ENCODE results near the gene TYW5.
"Not testable (repeated sequence)": the region's sequence is repeated elsewhere in the genome, so short reads cannot be mapped to it uniquely, and the experiment has no call there.

The TYW5 gene

GRCh38 chr2:199912553-199913114 lies 42.7 kb downstream of the TYW5 start:
- not testable (repeated sequence) for DNase-seq

GRCh38 chr2:199911877-199912161 lies 43.5 kb downstream of the TYW5 start:
- no peak for DNase-seq

DNA sequence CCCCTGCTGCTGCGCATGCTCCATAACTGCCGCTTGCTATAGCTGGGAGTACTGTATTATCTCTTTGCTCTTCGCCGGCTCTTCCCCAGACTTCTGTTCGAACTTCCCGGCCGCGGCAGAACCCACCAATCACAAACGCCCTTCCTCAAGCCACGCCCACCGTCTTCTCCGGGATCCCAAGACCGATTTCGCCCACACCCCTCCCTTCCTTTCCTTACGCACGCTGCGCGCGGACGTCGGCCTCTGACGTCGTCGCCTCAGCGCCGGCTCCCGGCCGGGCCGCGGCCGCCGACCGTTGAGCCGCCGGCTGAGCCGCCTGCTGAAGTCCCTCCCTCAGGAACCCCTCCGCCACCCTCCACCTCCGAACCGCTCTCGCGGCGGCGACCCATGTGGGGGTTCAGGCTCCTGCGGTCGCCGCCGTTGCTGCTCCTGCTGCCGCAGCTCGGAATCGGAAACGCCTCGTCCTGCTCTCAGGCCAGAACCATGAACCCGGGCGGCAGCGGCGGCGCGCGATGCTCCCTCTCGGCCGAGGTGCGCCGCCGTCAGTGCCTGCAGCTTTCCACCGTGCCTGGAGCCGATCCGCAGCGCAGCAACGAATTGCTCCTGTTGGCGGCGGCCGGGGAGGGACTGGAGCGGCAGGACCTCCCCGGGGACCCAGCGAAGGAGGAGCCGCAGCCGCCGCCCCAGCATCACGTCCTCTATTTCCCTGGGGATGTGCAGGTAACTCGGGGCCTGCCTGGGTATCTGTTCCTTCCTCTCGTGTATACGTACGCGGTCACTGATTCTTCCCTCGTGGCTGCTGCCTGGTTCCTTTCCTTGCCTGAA lies 44.0 kb downstream of the TYW5 start, which contains the start of gene C2orf69:
C2orf69 (plus strand) TSS at position 242 of the 825 bp plus-strand sequence; CDS start at position 388, 146 bp downstream.
- peak; percentile 97 for DNase-seq

DNA sequence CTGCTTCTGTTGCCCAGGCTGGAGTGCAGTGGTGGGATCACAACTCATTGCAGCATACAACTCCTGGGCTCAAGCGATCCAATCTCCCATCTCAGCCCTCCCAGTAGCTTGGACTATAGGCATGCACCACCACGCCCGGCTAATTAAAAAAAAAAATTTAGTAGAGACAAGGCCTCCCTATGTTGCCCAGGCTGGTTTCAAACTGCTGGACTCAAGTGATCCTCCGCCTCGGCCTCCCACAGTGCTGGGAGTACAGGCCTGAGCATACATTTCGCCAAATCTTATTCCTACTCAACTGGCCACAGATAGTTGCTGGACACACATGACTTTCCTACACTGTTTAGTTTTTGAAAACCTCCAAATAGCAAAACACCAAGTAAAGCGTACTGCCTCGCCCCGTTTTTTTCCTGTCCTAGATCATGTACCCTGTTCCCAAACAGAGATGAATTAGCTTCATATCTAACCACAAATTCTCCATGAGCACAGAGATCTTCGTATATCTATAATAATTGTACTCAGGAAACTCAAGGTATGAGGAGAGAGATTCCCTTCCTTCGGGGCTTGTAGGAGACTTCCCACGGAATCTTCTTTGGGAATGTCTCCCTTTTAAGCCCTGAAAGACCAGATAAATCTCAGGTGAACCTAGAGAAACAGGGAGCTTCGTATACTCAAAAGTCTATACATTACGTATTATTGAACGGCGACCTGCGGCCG lies 44.8 kb downstream of the TYW5 start:
- DNase-seq: no peak

GRCh38 chr2:199907008-199907714 lies 48.1 kb downstream of the TYW5 start:
- no peak for DNase-seq

DNA sequence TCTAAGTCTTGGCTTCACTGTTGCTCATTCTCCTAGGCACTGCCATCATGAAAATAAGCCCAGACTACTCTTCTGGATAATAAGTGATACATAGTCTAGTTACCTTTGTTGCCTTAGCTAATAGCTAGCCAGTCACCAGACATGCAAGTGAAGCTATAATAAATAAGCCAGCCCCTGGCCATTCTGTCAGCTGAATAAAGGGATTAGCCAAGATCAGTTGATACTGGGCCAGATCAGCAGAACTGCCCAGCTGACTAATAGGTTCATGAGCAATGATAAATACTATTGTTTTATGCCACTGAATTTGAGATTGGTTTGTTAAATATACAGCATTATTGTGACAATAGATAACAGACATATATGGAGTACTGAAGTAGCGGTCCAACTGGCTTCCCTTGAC lies 52.2 kb downstream of the TYW5 start:
- DNase-seq: no peak

DNA sequence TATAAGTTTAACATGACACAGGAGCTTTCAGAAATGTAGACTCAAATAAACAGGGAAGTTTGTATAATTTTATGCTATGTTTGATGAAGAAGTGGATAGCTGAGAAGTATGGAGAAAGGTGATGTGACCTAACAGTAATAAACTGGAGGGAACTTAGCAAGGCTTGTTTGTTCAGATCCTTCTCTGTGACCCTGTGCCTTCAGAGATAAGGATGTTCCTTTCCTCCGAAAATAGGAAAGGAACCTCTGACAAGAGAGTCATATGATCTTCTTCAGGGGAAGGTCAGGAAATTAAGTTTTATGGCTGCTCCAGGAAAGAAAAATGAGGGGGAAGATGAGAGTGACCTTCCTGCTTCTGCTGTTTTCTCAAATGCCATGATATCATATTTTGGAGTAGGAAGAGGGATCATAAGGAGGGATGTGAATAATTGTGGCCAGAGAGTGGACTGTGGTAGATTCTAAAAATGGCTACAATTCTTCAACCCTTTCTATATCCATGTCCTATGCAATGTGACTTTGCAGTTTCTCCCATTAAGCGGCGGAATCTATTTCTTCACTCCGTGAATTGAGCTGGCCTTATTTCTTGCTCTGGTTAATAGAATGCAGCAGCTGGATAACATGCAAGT lies 52.7 kb downstream of the TYW5 start:
- no peak for DNase-seq

DNA sequence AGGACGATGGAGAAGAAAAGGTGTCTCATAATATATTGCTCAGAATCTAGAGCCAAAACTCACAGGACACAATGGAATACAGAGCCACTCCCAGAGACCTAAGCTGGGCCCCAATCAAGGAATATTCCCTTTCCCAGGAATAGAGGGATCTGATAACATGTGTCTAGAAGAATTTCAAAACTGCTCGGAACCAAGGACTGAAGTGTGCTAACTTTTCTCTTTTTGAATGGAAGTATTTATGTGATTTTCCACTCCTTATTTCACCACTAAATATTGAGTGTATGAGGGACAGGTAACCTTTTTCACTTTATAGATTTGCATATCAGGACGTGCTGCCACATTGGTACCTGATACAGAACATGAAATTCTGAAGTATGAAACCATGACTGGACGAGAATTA lies 53.3 kb downstream of the TYW5 start:
- no peak for DNase-seq

- no peak for DNase-seq
Measured at GRCh38 chr2:199896617-199897016, 58.7 kb downstream of the TYW5 start.

- DNase-seq: no peak
Measured at GRCh38 chr2:199895406-199895805, 59.9 kb downstream of the TYW5 start.

DNA sequence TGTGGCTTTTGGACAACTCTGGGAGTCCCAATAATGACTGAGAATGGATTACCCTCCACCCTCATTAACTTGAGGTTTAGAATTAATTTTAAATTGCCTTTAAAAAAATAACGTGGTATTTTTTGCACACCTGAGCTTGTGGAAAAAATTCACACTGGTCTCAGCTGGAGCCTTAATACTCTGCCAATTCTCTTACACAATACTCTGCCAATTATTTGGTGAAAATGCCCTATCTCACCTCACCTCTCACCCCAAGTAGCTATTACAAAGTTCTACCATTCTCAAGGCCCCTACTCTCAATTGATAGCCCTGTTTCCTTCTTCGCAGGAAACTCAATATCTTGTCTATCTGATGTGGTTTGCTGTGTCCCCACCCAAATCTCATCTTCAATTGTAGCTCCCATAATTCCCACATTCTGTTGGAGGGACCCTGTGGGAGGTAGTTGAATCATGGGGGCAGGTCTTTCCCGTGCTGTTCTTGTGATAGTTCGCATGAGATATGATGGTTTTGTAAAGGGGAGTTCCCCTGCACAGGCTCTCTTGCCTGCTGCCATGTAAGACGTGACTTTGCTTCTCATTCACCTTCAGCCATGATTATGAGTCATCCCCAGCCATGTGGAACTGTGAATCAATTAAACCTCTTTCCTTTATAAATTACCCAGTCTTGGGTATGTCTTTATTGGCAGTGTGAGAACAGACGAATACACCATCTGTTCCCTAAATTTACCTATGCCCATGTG lies 71.6 kb downstream of the TYW5 start:
- DNase-seq: no peak

DNA sequence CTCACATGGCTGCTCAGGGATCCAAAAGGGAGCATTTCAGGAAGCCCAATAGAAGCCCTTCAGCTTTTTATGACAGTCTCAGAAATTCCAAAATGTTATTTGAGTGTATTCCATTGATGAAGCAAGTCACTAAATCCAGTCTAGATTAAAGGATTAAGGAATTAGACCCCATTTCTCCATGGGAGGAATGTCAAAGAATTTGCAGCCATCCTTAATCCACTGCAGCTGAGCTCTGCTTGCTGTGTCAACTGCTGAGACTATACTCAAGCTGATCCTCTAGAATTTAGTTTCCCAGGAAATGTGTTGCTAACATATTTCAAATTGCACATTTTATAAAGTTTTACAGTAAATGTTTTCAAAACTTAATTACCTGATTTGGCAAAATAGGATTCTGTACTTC lies 72.6 kb downstream of the TYW5 start:
- DNase-seq: no peak
